Panc1 (cell line): Measurements from ENCODE around the gene XXYLT1. TPM values are rescaled to one million over a fixed set of nuclear protein-coding genes. Genes with fewer than 3 reads are reported as not detected.

Source experiments
- ATAC-seq: fragments of 200-7000 bp; cut with Tn5 transposase; 2 replicates; pipeline ENCODE4 v1.9.1; 2020; ENCODE audit warnings: mild to moderate bottlenecking, moderate library complexity
- BruUV-seq: library from RNA; stranded (reverse); fragments of 400-500 nt; replicated peaks from 2 replicates; lab custom pipeline; 2021; lab: Mats Ljungman, UMichigan
- CTCF ChIA-PET: fragments of 300-600 bp; sonication (Branson Sonifier 250); formaldehyde crosslinking; loops from one replicate; lab custom pipeline; 2022; ENCODE audit warnings: antibody characterized with exemption; lab: Charles Lee
- POLR2A ChIA-PET: fragments of 300-600 bp; sonication (Branson Sonifier 250); formaldehyde crosslinking; loops from one replicate; lab custom pipeline; 2022; ENCODE audit warnings: antibody characterized with exemption; lab: Charles Lee
- DNase-seq: peaks from one replicate; pipeline ENCODE4 v3.0.0-alpha.2; 2010; ENCODE audit warnings: low read depth, low spot score
- H3K27ac ChIP-seq: 2 replicates; pipeline ENCODE4 v1.5.1; 2011; ENCODE audit warnings: mild to moderate bottlenecking, low read length, inconsistent platforms
- H3K27me3 ChIP-seq: fragments of 200-500 bp; sonication (Bioruptor generic); 2 replicates; pipeline ENCODE4 v1.6.0; 2014; ENCODE audit warnings: low read length, inconsistent platforms; ENCODE audit not compliant: control insufficient read depth, insufficient read depth
- H3K36me3 ChIP-seq: fragments of 200-500 bp; sonication (Bioruptor generic); 2 replicates; pipeline ENCODE4 v1.5.1; 2014; ENCODE audit warnings: inconsistent platforms, mild to moderate bottlenecking, low read length, moderate library complexity; ENCODE audit not compliant: control insufficient read depth, insufficient read depth
- H3K4me1 ChIP-seq: 2 replicates; pipeline ENCODE4 v1.5.1; 2011; ENCODE audit warnings: inconsistent platforms, mild to moderate bottlenecking, low read length, moderate library complexity; ENCODE audit not compliant: control insufficient read depth, insufficient read depth
- H3K4me3 ChIP-seq, 2 experiments: 2 replicates each; pipeline ENCODE4 v1.5.1; 2011 to 2012; ENCODE audit warnings: low read depth in 2 of 2, low read length in 2 of 2, mild to moderate bottlenecking in 2 of 2, inconsistent platforms in 1 of 2, moderate library complexity in 1 of 2
- H3K9me3 ChIP-seq: fragments of 200-500 bp; sonication (Bioruptor generic); 2 replicates; pipeline ENCODE4 v1.5.1; 2014; ENCODE audit warnings: low read depth, mild to moderate bottlenecking, inconsistent platforms, low read length, moderate library complexity; ENCODE audit not compliant: control insufficient read depth, insufficient read depth
- CTCF ChIP-seq: fragments of 450-650 bp; IDR thresholded peaks from 2 replicates; pipeline ENCODE4 v1.5.1; 2017; ENCODE audit warnings: mild to moderate bottlenecking
- POLR2AphosphoS5 ChIP-seq: IDR thresholded peaks from 2 replicates; pipeline ENCODE4 v1.6.1; 2012; ENCODE audit warnings: mild to moderate bottlenecking, low read depth, low read length, moderate library complexity
- REST ChIP-seq, 2 experiments: IDR thresholded peaks; 2 replicates each; pipeline ENCODE4 v1.6.1; 2011 to 2012; ENCODE audit warnings: low read depth in 2 of 2, control low read depth in 1 of 2, low read length in 1 of 2, mild to moderate bottlenecking in 1 of 2, moderate library complexity in 1 of 2; ENCODE audit not compliant: insufficient read depth in 1 of 2
- SIN3A ChIP-seq: IDR thresholded peaks from 2 replicates; pipeline ENCODE4 v1.6.1; 2012; ENCODE audit warnings: low read depth, mild to moderate bottlenecking, low read length, moderate library complexity, borderline replicate concordance; ENCODE audit not compliant: insufficient read depth
- TCF7L2 ChIP-seq: IDR thresholded peaks from 2 replicates; pipeline ENCODE4 v1.6.1; 2011; ENCODE audit warnings: mild to moderate bottlenecking, low read depth, low read length, inconsistent platforms
- in situ Hi-C: cut with HindIII; loops from 2 replicates; pipeline ENCODE4 v1.10.0; 2016; ENCODE audit warnings: low sequenced_read_pairs, low pct_unique_long_range_greater_than_20kb
- intact Hi-C: fragments of 100-400 bp; cut with micrococcal nuclease; formaldehyde crosslinking; loops from one replicate; pipeline ENCODE4 v1.10.0; 2022; ENCODE audit not compliant: unreplicated experiment
- total RNA-seq: library from RNA; stranded (reverse); gene quantifications from one replicate; pipeline ENCODE4 v1.2.1, GENCODE V29; 2021; ENCODE audit not compliant: unreplicated experiment

Gene XXYLT1
- total RNA-seq, 1 experiment from 2014 or later = 26.0 TPM

GRCh38 chr3:195212749-195213375 is 58.1 kb downstream of the XXYLT1 start:
- H3K27ac ChIP-seq = no peak overlapping the region
- intact Hi-C loops = no loop called here
- ATAC-seq (no peak), DNase-seq (no peak)
- TF ChIP-seq POLR2AphosphoS5 (no peak), CTCF (no peak), REST (IDR thresholded peaks at IDR 0.05; ENCODE audit: insufficient read depth in 1 of 2, low read depth in 2 of 2, low read length in 1 of 2) (no peak), SIN3A (no peak), TCF7L2 (no peak)
- no peaks in the 10 kb centered on the region for H3K27me3 ChIP-seq
- no peaks in the 10 kb centered on the region for H3K9me3 ChIP-seq
- peaks cover 13% of the 10 kb centered on the region; the same call in 1 of the 2 replicates for H3K4me1 ChIP-seq
- CTCF ChIA-PET = interaction anchor here (0.6 kb wide), 1 partner anchor 159 kb away, joined by 8 read pairs; no protein-coding TSS in a partner anchor
- in situ Hi-C loops = no loop called here
- BruUV-seq = no TSS peak
- H3K36me3 ChIP-seq = no peaks in the 10 kb centered on the region
- POLR2A ChIA-PET = interaction anchor here (0.6 to 0.7 kb wide), 2 partner anchors 526 to 698 kb away, joined by 4 to 6 read pairs; no protein-coding TSS in a partner anchor
- H3K4me3 ChIP-seq = no peak overlapping the region

- no peak overlapping the region for H3K27ac ChIP-seq
- no TSS peak for BruUV-seq
- CTCF ChIA-PET = no interaction called here
- intact Hi-C loops (no loop called here), in situ Hi-C loops (no loop called here)
- H3K27me3 ChIP-seq = no peaks in the 10 kb centered on the region
- H3K9me3 ChIP-seq = no peaks in the 10 kb centered on the region
- POLR2A ChIA-PET = interaction anchor here (0.7 kb wide), 1 partner anchor 525 kb away, joined by 4 read pairs; no protein-coding TSS in a partner anchor
- DNase-seq = no peak
- no peaks in the 10 kb centered on the region for H3K36me3 ChIP-seq
- no peak for ATAC-seq
- TF ChIP-seq SIN3A (no peak), REST (IDR thresholded peaks at IDR 0.05; ENCODE audit: insufficient read depth in 1 of 2, low read depth in 2 of 2, low read length in 1 of 2) (no peak), CTCF (no peak), POLR2AphosphoS5 (no peak)
- H3K4me1 ChIP-seq = peaks cover 13% of the 10 kb centered on the region; the same call in 1 of the 2 replicates
- no peak overlapping the region for H3K4me3 ChIP-seq
These were observed 58.8 kb downstream of the XXYLT1 start for GRCh38 chr3:195212033-195212748.
